Upper lobe of left lung (tissue), 4 donors: ENCODE measurements around the gene UBR4.

ENCODE experiments used
- CTCF ChIP-seq, 6 experiments: fragments of 450-650 bp in 4 of 6; fragments of 200-600 bp in 2 of 6; sonication (generic) in 2 of 6; IDR thresholded peaks; one replicate each; pipeline ENCODE4 v1.5.1; 2016 to 2019; ENCODE audit warnings: antibody characterized with exemption in 6 of 6
- EP300 ChIP-seq, 4 donors: sonication (generic); formaldehyde crosslinking; IDR thresholded peaks; one replicate each; pipeline ENCODE4 v1.5.1; 2017; ENCODE audit warnings: antibody characterized with exemption in 4 of 4, control low read depth in 2 of 4
- POLR2A ChIP-seq, 4 donors: fragments of 450-650 bp; IDR thresholded peaks; one replicate each; pipeline ENCODE4 v1.5.1; 2016 to 2017; ENCODE audit warnings: antibody characterized with exemption in 4 of 4, mild to moderate bottlenecking in 2 of 4
- POLR2AphosphoS5 ChIP-seq, 2 donors: sonication (generic); formaldehyde crosslinking; IDR thresholded peaks; one replicate each; pipeline ENCODE4 v1.5.1; 2017; ENCODE audit warnings: antibody characterized with exemption in 2 of 2

- no peak for TF ChIP-seq CTCF (IDR thresholded peaks at IDR 0.05)
- no peak for TF ChIP-seq POLR2AphosphoS5 (IDR thresholded peaks at IDR 0.05)
- peak in 1 of 4 donors; percentile 10 for TF ChIP-seq POLR2A (IDR thresholded peaks at IDR 0.05)
- TF ChIP-seq EP300 (IDR thresholded peaks at IDR 0.05): no peak
Measured at GRCh38 chr1:19066248-19066873, 143.7 kb downstream of the UBR4 start.
